ENCODE results near the gene STEAP3.

Gene STEAP3

DNA sequence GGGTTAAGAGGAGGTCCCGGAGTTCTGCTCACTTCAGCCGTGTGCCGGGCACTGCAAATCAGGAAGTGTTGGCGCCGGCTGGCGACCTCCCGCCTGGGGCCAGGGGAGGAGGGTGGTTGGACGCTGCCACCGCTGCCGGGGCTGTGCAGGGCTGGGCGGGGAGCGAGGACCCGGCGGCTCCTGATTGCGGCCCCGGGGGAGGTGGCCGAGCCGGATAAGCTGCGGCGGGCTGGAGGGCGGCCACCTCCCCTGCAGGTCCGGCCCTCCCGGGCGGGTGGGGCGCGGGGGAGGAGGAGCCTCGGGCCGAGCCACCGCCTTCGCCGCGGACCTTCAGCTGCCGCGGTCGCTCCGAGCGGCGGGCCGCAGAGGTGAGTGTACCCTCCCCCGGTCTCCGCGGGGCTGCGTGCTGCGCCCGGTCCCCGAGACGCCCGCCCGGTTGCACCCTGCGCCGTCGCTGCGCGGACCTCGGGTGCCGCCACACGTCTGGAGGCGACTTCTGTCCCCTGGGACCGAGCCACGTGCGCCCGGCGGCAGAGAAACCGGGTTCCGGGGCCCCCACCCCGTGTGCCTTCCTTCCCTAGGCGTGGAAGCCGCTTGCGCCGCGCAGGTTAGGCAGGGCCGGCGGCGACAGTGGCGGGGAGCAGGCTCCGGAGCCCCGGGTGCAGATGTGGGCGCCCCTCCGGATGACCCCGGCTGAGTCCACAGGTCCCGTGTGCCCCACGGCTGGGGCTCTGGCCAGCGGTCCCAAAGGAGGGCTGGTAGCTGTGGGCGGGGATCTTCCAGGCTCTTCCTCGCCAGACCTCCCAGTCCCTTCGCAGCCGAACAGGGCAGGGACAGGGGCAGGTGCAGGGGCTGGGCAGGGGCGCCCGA lies at the start of gene STEAP3:
TSS of gene STEAP3 (plus strand) at position 314 of the 870 bp plus-strand sequence. CDS start 7,179 bp downstream, outside the sequence.
- intact Hi-C loops (cut with micrococcal nuclease): loop anchor here (5.0 kb wide), 1 partner anchor 64 kb away; no protein-coding TSS in a partner anchor
- Mint-ChIP-seq H3K4me3 (peak within 1 kb of the TSS; percentile 70), H3K9me3 (no peaks in the 10 kb centered on the region), H3K36me3 (ENCODE audit: low read depth) (no peaks in the 10 kb centered on the region), H3K4me1 (ENCODE audit: low read depth) (peaks cover 14% of the 10 kb centered on the region), H3K27me3 (peaks cover 37% of the 10 kb centered on the region), H3K27ac (no peak within 1 kb of the TSS)

DNA sequence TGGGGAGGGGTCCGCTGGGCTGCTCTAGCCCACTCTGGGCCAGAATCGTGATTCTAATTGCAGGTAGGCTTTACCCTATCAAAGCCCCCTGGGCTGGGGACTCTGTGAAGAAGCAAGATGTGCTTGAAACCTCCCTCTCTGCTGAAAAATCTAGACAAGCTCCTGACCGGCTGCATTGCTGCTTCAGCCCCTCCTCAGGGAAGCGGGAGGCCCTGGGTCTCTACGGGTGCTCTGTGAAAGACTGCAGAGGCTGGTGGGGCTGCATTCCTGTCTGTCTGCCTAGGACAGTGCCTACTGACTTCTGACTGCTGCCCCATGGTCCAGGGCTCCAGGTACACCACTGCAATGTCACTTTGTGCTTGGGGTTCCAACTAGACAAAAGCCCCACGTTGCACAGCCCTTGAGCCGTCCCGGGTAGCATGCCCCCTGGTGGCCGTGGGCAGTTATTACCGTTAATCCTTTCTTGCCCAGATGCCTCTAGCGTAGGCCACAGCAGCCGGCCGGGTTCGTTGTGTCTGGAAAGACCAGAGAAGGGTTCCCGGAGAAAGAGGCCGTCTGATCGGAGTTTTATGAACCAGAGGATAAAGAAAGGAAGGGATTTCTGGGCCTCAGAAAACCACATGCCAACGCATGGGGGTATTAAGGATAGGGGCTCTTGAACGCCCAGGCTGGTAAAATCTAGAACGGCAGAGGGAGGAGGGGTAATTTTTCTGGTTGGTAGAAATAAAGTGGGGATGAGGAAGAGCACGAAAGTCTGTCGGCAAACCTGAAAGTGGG lies 49.2 kb upstream of the STEAP3 start:
- Mint-ChIP-seq H3K4me3 (no peak overlapping the region), H3K36me3 (ENCODE audit: low read depth) (no peaks in the 10 kb centered on the region), H3K4me1 (ENCODE audit: low read depth) (no peaks in the 10 kb centered on the region), H3K9me3 (no peaks in the 10 kb centered on the region), H3K27me3 (peaks cover 8% of the 10 kb centered on the region), H3K27ac (no peak overlapping the region)
- intact Hi-C loops (cut with micrococcal nuclease): loop anchor here (1.0 to 2.0 kb wide), 3 partner anchors 116 to 293 kb away; no protein-coding TSS in a partner anchor

GRCh38 chr2:119174993-119175347 lies 48.7 kb upstream of the STEAP3 start:
- peaks cover 7% of the 10 kb centered on the region for H3K27me3 Mint-ChIP-seq
- no peaks in the 10 kb centered on the region for H3K36me3 Mint-ChIP-seq (ENCODE audit: low read depth)
- no peaks in the 10 kb centered on the region for H3K9me3 Mint-ChIP-seq
- no peak overlapping the region for H3K4me3 Mint-ChIP-seq
- H3K4me1 Mint-ChIP-seq (ENCODE audit: low read depth): no peaks in the 10 kb centered on the region
- intact Hi-C loops (cut with micrococcal nuclease): loop anchor here (1.0 to 2.0 kb wide), 3 partner anchors 116 to 294 kb away; no protein-coding TSS in a partner anchor
- no peak overlapping the region for H3K27ac Mint-ChIP-seq

- Mint-ChIP-seq H3K9me3 (no peaks in the 10 kb centered on the region), H3K36me3 (ENCODE audit: low read depth) (no peaks in the 10 kb centered on the region), H3K27ac (no peak overlapping the region), H3K4me3 (no peak overlapping the region), H3K4me1 (ENCODE audit: low read depth) (no peaks in the 10 kb centered on the region), H3K27me3 (peaks cover 5% of the 10 kb centered on the region)
- intact Hi-C loops (cut with micrococcal nuclease): loop anchor here (2.0 kb wide), 1 partner anchor 115 kb away; no protein-coding TSS in a partner anchor
Observed at GRCh38 chr2:119175517-119175916, 48.1 kb upstream of the STEAP3 start.

GRCh38 chr2:119177171-119177837 lies 46.3 kb upstream of the STEAP3 start:
- Mint-ChIP-seq H3K27ac (no peak overlapping the region), H3K27me3 (peaks cover 5% of the 10 kb centered on the region), H3K4me3 (no peak overlapping the region), H3K9me3 (no peaks in the 10 kb centered on the region), H3K36me3 (ENCODE audit: low read depth) (no peaks in the 10 kb centered on the region), H3K4me1 (ENCODE audit: low read depth) (no peaks in the 10 kb centered on the region)
- intact Hi-C loops (cut with micrococcal nuclease): no loop called here

DNA sequence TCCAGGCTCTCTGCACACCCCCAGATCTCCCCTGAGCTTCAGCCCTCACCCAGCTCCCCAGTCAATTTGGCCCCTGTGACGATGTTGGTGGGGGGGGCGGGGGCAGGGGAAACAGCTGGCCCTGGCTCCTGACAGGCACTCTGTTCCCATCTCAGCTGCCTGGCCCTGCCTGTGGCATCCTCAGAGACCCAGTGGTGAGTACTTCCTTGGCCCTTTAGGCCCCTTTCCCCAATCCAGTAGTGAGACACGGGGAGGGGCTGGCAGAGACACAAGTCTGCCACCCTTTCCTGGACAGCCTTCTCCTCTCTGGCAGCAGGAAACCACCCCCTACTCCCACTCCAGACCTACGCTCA lies 45.8 kb upstream of the STEAP3 start:
- H3K4me3 Mint-ChIP-seq: no peak overlapping the region
- peaks cover 5% of the 10 kb centered on the region for H3K27me3 Mint-ChIP-seq
- H3K36me3 Mint-ChIP-seq (ENCODE audit: low read depth): no peaks in the 10 kb centered on the region
- intact Hi-C loops (cut with micrococcal nuclease): no loop called here
- no peaks in the 10 kb centered on the region for H3K4me1 Mint-ChIP-seq (ENCODE audit: low read depth)
- H3K9me3 Mint-ChIP-seq: no peaks in the 10 kb centered on the region
- H3K27ac Mint-ChIP-seq: no peak overlapping the region

DNA sequence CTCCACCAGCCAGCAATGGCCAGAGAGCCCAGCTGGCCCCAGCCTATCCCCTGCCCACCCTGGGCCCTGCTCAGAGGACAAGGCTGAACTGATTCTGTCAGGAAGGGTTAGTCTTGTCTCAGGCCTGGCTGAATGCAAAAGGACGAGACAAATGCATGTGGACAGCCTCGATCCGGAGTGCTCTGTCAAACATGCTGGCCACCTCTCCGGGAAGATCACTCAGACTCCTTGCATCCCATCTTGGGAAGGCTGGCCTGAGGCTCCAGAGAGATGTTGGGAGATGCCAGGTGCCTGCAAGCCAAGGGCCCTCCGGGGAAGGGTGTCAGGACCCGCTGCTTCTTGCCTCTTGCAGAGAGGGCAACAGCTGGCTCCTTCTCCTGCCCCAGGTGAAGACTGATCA lies 44.9 kb upstream of the STEAP3 start:
- H3K4me3 Mint-ChIP-seq: no peak overlapping the region
- peaks cover 5% of the 10 kb centered on the region for H3K27me3 Mint-ChIP-seq
- no peaks in the 10 kb centered on the region for H3K9me3 Mint-ChIP-seq
- H3K27ac Mint-ChIP-seq: no peak overlapping the region
- no peaks in the 10 kb centered on the region for H3K36me3 Mint-ChIP-seq (ENCODE audit: low read depth)
- intact Hi-C loops (cut with micrococcal nuclease): no loop called here
- H3K4me1 Mint-ChIP-seq (ENCODE audit: low read depth): no peaks in the 10 kb centered on the region

GRCh38 chr2:119179202-119179601 lies 44.4 kb upstream of the STEAP3 start:
- intact Hi-C loops (cut with micrococcal nuclease): no loop called here
- H3K4me3 Mint-ChIP-seq: no peak overlapping the region
- H3K4me1 Mint-ChIP-seq (ENCODE audit: low read depth): no peaks in the 10 kb centered on the region
- H3K36me3 Mint-ChIP-seq (ENCODE audit: low read depth): no peaks in the 10 kb centered on the region
- H3K27me3 Mint-ChIP-seq: peaks cover 7% of the 10 kb centered on the region
- no peaks in the 10 kb centered on the region for H3K9me3 Mint-ChIP-seq
- H3K27ac Mint-ChIP-seq: no peak overlapping the region

DNA sequence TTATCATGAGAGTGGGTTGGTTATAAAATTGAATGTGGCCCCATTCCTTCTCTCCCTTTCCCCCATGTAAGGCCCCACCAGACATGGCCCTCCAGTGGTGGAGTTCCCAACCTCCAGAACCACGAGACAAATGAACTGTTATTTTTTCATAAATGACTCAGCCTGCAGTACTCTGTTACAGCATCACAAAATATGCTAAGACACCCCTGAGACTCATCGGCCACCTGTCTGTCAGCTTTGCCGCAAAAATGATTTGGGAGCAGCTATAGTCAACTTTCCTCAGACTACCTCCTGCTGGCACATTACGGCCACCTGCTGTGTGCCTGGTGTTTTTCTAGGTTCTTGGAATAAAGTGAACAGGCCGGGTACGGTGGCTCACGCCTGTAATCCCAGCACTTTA lies 43.6 kb upstream of the STEAP3 start:
- intact Hi-C loops (cut with micrococcal nuclease): no loop called here
- H3K27ac Mint-ChIP-seq: no peak overlapping the region
- no peaks in the 10 kb centered on the region for H3K36me3 Mint-ChIP-seq (ENCODE audit: low read depth)
- no peak overlapping the region for H3K4me3 Mint-ChIP-seq
- peaks cover 7% of the 10 kb centered on the region for H3K27me3 Mint-ChIP-seq
- no peaks in the 10 kb centered on the region for H3K4me1 Mint-ChIP-seq (ENCODE audit: low read depth)
- no peaks in the 10 kb centered on the region for H3K9me3 Mint-ChIP-seq

- intact Hi-C loops (cut with micrococcal nuclease): no loop called here
- Mint-ChIP-seq H3K4me3 (no peak overlapping the region), H3K4me1 (ENCODE audit: low read depth) (no peaks in the 10 kb centered on the region), H3K27me3 (peaks cover 4% of the 10 kb centered on the region), H3K27ac (no peak overlapping the region), H3K9me3 (no peaks in the 10 kb centered on the region), H3K36me3 (ENCODE audit: low read depth) (no peaks in the 10 kb centered on the region)
Observed at GRCh38 chr2:119180892-119181291, 42.7 kb upstream of the STEAP3 start.

- Mint-ChIP-seq H3K36me3 (ENCODE audit: low read depth) (no peaks in the 10 kb centered on the region), H3K4me1 (ENCODE audit: low read depth) (no peaks in the 10 kb centered on the region), H3K27ac (no peak overlapping the region), H3K27me3 (peaks cover 7% of the 10 kb centered on the region), H3K4me3 (no peak overlapping the region), H3K9me3 (no peaks in the 10 kb centered on the region)
- intact Hi-C loops (cut with micrococcal nuclease): no loop called here
Observed at GRCh38 chr2:119181391-119181790, 42.2 kb upstream of the STEAP3 start.

DNA sequence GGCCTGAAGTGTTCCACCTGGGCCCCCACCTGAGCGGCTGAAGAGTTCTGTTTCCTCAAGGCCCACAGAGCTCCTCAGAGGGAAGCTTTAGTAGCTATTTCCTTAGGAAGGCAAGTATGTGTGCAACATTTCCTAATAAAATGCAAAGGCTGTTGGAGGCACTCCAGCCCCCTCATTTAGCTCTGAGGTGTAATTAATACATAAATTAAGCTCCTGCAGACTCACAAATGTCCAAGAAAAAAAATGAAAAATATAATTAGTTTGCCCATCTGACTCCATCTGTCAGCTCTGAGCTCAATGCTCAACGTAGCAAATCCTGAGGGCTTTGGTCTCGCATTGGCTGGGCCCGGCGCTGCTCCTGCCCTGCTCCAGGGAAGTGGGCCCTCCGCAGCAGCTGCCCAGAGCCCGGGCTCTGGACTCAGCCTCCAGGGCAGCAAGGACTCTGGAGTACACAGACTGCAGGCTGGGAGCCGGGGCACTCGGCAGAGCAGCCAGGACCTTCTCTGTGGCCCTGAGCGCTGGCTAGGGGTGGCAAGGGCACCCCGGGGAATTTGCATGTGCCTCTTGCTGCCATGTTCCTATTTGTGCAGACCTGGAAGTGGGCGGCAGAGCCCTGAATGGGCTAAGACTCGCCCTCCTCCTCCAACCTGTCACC lies 41.7 kb upstream of the STEAP3 start:
- peaks cover 7% of the 10 kb centered on the region for H3K27me3 Mint-ChIP-seq
- H3K27ac Mint-ChIP-seq: no peak overlapping the region
- H3K36me3 Mint-ChIP-seq (ENCODE audit: low read depth): no peaks in the 10 kb centered on the region
- no peak overlapping the region for H3K4me3 Mint-ChIP-seq
- no peaks in the 10 kb centered on the region for H3K4me1 Mint-ChIP-seq (ENCODE audit: low read depth)
- H3K9me3 Mint-ChIP-seq: no peaks in the 10 kb centered on the region
- intact Hi-C loops (cut with micrococcal nuclease): no loop called here

GRCh38 chr2:119184512-119184911 lies 39.1 kb upstream of the STEAP3 start:
- no peaks in the 10 kb centered on the region for H3K9me3 Mint-ChIP-seq
- intact Hi-C loops (cut with micrococcal nuclease): no loop called here
- H3K36me3 Mint-ChIP-seq (ENCODE audit: low read depth): no peaks in the 10 kb centered on the region
- no peak overlapping the region for H3K27ac Mint-ChIP-seq
- H3K4me1 Mint-ChIP-seq (ENCODE audit: low read depth): no peaks in the 10 kb centered on the region
- H3K4me3 Mint-ChIP-seq: no peak overlapping the region
- peaks cover 12% of the 10 kb centered on the region for H3K27me3 Mint-ChIP-seq
